Measurements from ENCODE around the gene NR2C2. TPM values are rescaled to one million over a fixed set of nuclear protein-coding genes. Genes with fewer than 3 reads are reported as not detected.
A peak's percentile ranks its signal among the peaks of the same experiment; 100 is the strongest.

Gene NR2C2
- total and polyA plus RNA-seq, 2 donors (not counting 1 experiment from before 2014, with no cell fraction given): 22.8 to 96.9 TPM

- H3K4me1 Mint-ChIP-seq: peaks cover 25% of the 10 kb centered on the region
- H3K27ac ChIP-seq (ENCODE audit: low read length in 2 of 2): peak overlapping the region in 1 of 2 donors; percentile 32
- peaks cover 7 to 15% of the 10 kb centered on the region in 2 experiments for H3K36me3 ChIP-seq (replicated peaks in 1 of 2; ENCODE audit: control extremely low read depth in 1 of 2, control insufficient read depth in 1 of 2, extremely low read depth in 1 of 2, insufficient read depth in 2 of 2, low read length in 1 of 2)
- intact Hi-C loops (cut with micrococcal nuclease): no loop called here
- ATAC-seq (ENCODE audit: low read depth): no peak
- H4K20me1 ChIP-seq (ENCODE audit: control insufficient read depth, insufficient read depth, low read length, poor library complexity, severe bottlenecking): peaks cover 14% of the 10 kb centered on the region
- peaks cover 11 to 13% of the 10 kb centered on the region in 2 donors for H3K4me1 ChIP-seq (ENCODE audit: control insufficient read depth in 2 of 2, insufficient read depth in 2 of 2, low read length in 2 of 2)
- no peak overlapping the region for H3K4me3 Mint-ChIP-seq
- no peak for TF ChIP-seq EZH2 (IDR thresholded peaks at IDR 0.05; ENCODE audit: borderline replicate concordance, insufficient read depth, low read depth, low read length, poor library complexity, severe bottlenecking)
- no peak for TF ChIP-seq CTCF (IDR thresholded peaks at IDR 0.05)
- no peaks in the 10 kb centered on the region for H3K27me3 Mint-ChIP-seq
- H2AFZ ChIP-seq (ENCODE audit: insufficient read depth, low read depth, low read length, poor library complexity, severe bottlenecking): no peak overlapping the region
- no peak overlapping the region for H3K4me3 ChIP-seq (ENCODE audit: control extremely low read depth in 1 of 5, extremely low read depth in 1 of 5, insufficient read depth in 1 of 5, low read depth in 2 of 5, low read length in 4 of 5)
- H3K9me3 ChIP-seq (ENCODE audit: control extremely low read depth in 1 of 3, control insufficient read depth in 2 of 3, insufficient read depth in 1 of 3, low read length in 2 of 3): no peaks in the 10 kb centered on the region
- H3K9me3 Mint-ChIP-seq (ENCODE audit: insufficient read depth): no peaks in the 10 kb centered on the region
- POLR2A ChIA-PET: no interaction called here
- no peak overlapping the region for H3K27ac Mint-ChIP-seq
- peaks cover 71% of the 10 kb centered on the region for H3K79me2 ChIP-seq (ENCODE audit: control insufficient read depth, insufficient read depth, low read length)
- H3K27me3 ChIP-seq (replicated peaks in 1 of 4; ENCODE audit: control extremely low read depth in 1 of 4, control insufficient read depth in 3 of 4, insufficient read depth in 4 of 4, low read length in 3 of 4): no peaks in the 10 kb centered on the region
- H3K4me2 ChIP-seq (replicated peaks; ENCODE audit: low read depth, low read length, poor library complexity, severe bottlenecking): no peak overlapping the region
- no CpG with 5 or more reads among the region's 1 CpG for WGBS (ENCODE audit: insufficient coverage)
- H3K9ac ChIP-seq (ENCODE audit: low read length): no peak overlapping the region
- DNase-seq: no peak
- CTCF ChIA-PET: interaction anchor here (1.2 kb wide), 1 partner anchor 166 kb away, joined by 6 read pairs; no protein-coding TSS in a partner anchor
These were observed 5.5 kb upstream of the NR2C2 start for GRCh38 chr3:14941871-14942270.

GRCh38 chr3:14943042-14943441 lies 4.3 kb upstream of the NR2C2 start:
- ChIA-PET CTCF (interaction anchor here (1.4 to 1.6 kb wide), 2 partner anchors 16 to 22 kb away, joined by 6 to 10 read pairs; no protein-coding TSS in a partner anchor), POLR2A (no interaction called here)
- Histone ChIP-seq H3K9ac (ENCODE audit: low read length) (no peak overlapping the region), H2AFZ (ENCODE audit: insufficient read depth, low read depth, low read length, poor library complexity, severe bottlenecking) (no peak overlapping the region), H3K27me3 (replicated peaks in 1 of 4; ENCODE audit: control extremely low read depth in 1 of 4, control insufficient read depth in 3 of 4, insufficient read depth in 4 of 4, low read length in 3 of 4) (no peaks in the 10 kb centered on the region), H4K20me1 (ENCODE audit: control insufficient read depth, insufficient read depth, low read length, poor library complexity, severe bottlenecking) (peaks cover 14% of the 10 kb centered on the region), H3K27ac (ENCODE audit: low read length in 2 of 2) (no peak overlapping the region), H3K79me2 (ENCODE audit: control insufficient read depth, insufficient read depth, low read length) (peaks cover 61% of the 10 kb centered on the region), H3K36me3 (replicated peaks in 1 of 2; ENCODE audit: control extremely low read depth in 1 of 2, control insufficient read depth in 1 of 2, extremely low read depth in 1 of 2, insufficient read depth in 2 of 2, low read length in 1 of 2) (peaks cover 7 to 15% of the 10 kb centered on the region in 2 experiments), H3K9me3 (ENCODE audit: control extremely low read depth in 1 of 3, control insufficient read depth in 2 of 3, insufficient read depth in 1 of 3, low read length in 2 of 3) (no peaks in the 10 kb centered on the region), H3K4me2 (replicated peaks; ENCODE audit: low read depth, low read length, poor library complexity, severe bottlenecking) (no peak overlapping the region), H3K4me3 (ENCODE audit: control extremely low read depth in 1 of 5, extremely low read depth in 1 of 5, insufficient read depth in 1 of 5, low read depth in 2 of 5, low read length in 4 of 5) (no peak overlapping the region), H3K4me1 (ENCODE audit: control insufficient read depth in 2 of 2, insufficient read depth in 2 of 2, low read length in 2 of 2) (peaks cover 11 to 14% of the 10 kb centered on the region in 2 donors)
- intact Hi-C loops (cut with micrococcal nuclease): no loop called here
- DNase-seq (no peak), ATAC-seq (ENCODE audit: low read depth) (no peak)
- Mint-ChIP-seq H3K27me3 (no peaks in the 10 kb centered on the region), H3K4me1 (peaks cover 27% of the 10 kb centered on the region), H3K27ac (no peak overlapping the region), H3K9me3 (ENCODE audit: insufficient read depth) (no peaks in the 10 kb centered on the region), H3K4me3 (no peak overlapping the region)
- TF ChIP-seq CTCF (IDR thresholded peaks at IDR 0.05) (no peak), EZH2 (IDR thresholded peaks at IDR 0.05; ENCODE audit: borderline replicate concordance, insufficient read depth, low read depth, low read length, poor library complexity, severe bottlenecking) (no peak)

Measured in B cell (primary cell).